ENCODE measurements around the gene RICTOR.

RICTOR gene

GRCh38 chr5:38948501-38948900, 125.7 kb downstream of the RICTOR start:
- TF ChIP-seq OSR1 (CRISPR knock-in tag; IDR thresholded peaks at IDR 0.05), result no peak
- ATAC-seq, result no peak

GRCh38 chr5:38944282-38944681, 129.9 kb downstream of the RICTOR start:
- no peak for TF ChIP-seq PPARA (CRISPR knock-in tag; IDR thresholded peaks at IDR 0.05; ENCODE audit: borderline replicate concordance)
- no peak for TF ChIP-seq TOX (CRISPR knock-in tag; IDR thresholded peaks at IDR 0.05; ENCODE audit: borderline replicate concordance)
- TF ChIP-seq CSDC2 (CRISPR knock-in tag; IDR thresholded peaks at IDR 0.05), result no peak
- TF ChIP-seq ZNF8 (CRISPR knock-in tag; IDR thresholded peaks at IDR 0.05), result no peak
- no peak for TF ChIP-seq ARNTL (CRISPR knock-in tag; IDR thresholded peaks at IDR 0.05; ENCODE audit: borderline replicate concordance, low read depth)
- no peak for TF ChIP-seq BACH2 (CRISPR knock-in tag; IDR thresholded peaks at IDR 0.05; ENCODE audit: borderline replicate concordance)
- no peak for TF ChIP-seq ESRRG (CRISPR knock-in tag; IDR thresholded peaks at IDR 0.05)
- no peak for TF ChIP-seq POU6F1 (CRISPR knock-in tag; IDR thresholded peaks at IDR 0.05; ENCODE audit: borderline replicate concordance, low read depth)
- no peak for ATAC-seq

- no peak for ATAC-seq
- TF ChIP-seq ISL1 (CRISPR knock-in tag; IDR thresholded peaks at IDR 0.05) (no peak), TSHZ2 (CRISPR knock-in tag; IDR thresholded peaks at IDR 0.05) (no peak), ZNF8 (CRISPR knock-in tag; IDR thresholded peaks at IDR 0.05) (no peak), CREB5 (CRISPR knock-in tag; IDR thresholded peaks at IDR 0.05; ENCODE audit: low read depth) (no peak), ZNF565 (CRISPR knock-in tag; conservative IDR thresholded peaks at IDR 0.05; ENCODE audit: low read depth) (no peak), RARB (CRISPR knock-in tag; IDR thresholded peaks at IDR 0.05) (no peak), OSR1 (CRISPR knock-in tag; IDR thresholded peaks at IDR 0.05) (no peak), ZFP3 (CRISPR knock-in tag; IDR thresholded peaks at IDR 0.05) (no peak), BACH2 (CRISPR knock-in tag; IDR thresholded peaks at IDR 0.05; ENCODE audit: borderline replicate concordance) (no peak), GLIS3 (CRISPR knock-in tag; IDR thresholded peaks at IDR 0.05) (no peak), TCF4 (CRISPR knock-in tag; IDR thresholded peaks at IDR 0.05; ENCODE audit: borderline replicate concordance) (no peak), CSDC2 (CRISPR knock-in tag; IDR thresholded peaks at IDR 0.05) (no peak), TOX (CRISPR knock-in tag; IDR thresholded peaks at IDR 0.05; ENCODE audit: borderline replicate concordance) (no peak), ZC3H10 (CRISPR knock-in tag; IDR thresholded peaks at IDR 0.05) (no peak), ARNTL (CRISPR knock-in tag; IDR thresholded peaks at IDR 0.05; ENCODE audit: borderline replicate concordance, low read depth) (no peak), PPARA (CRISPR knock-in tag; IDR thresholded peaks at IDR 0.05; ENCODE audit: borderline replicate concordance) (no peak), ZFP30 (CRISPR knock-in tag; IDR thresholded peaks at IDR 0.05) (no peak), POU6F1 (CRISPR knock-in tag; IDR thresholded peaks at IDR 0.05; ENCODE audit: borderline replicate concordance, low read depth) (no peak)
These were observed 132.3 kb downstream of the RICTOR start for GRCh38 chr5:38941912-38942311.

GRCh38 chr5:38940230-38940858, 133.9 kb downstream of the RICTOR start:
- TF ChIP-seq TOX (CRISPR knock-in tag; IDR thresholded peaks at IDR 0.05; ENCODE audit: borderline replicate concordance) (no peak), CSDC2 (CRISPR knock-in tag; IDR thresholded peaks at IDR 0.05) (no peak), ZNF8 (CRISPR knock-in tag; IDR thresholded peaks at IDR 0.05) (no peak), POU6F1 (CRISPR knock-in tag; IDR thresholded peaks at IDR 0.05; ENCODE audit: borderline replicate concordance, low read depth) (no peak), ZC3H10 (CRISPR knock-in tag; IDR thresholded peaks at IDR 0.05) (no peak), PPARA (CRISPR knock-in tag; IDR thresholded peaks at IDR 0.05; ENCODE audit: borderline replicate concordance) (no peak), GLIS3 (CRISPR knock-in tag; IDR thresholded peaks at IDR 0.05) (no peak), SNAI2 (CRISPR knock-in tag; IDR thresholded peaks at IDR 0.05) (no peak)
- ATAC-seq, result no peak

All from SK-N-SH treated with all-trans-retinoic acid at 6 μM for 48 hours (cell line).